A549 (cell line): ENCODE results near the gene DTD1.

Experiments
- CHD2 ChIP-seq: fragments of 150-350 bp; IDR thresholded peaks from 2 replicates; pipeline ENCODE4 v1.6.1; 2014; ENCODE audit warnings: low read length; ENCODE audit not compliant: partially characterized antibody
- EHMT2 ChIP-seq: fragments of 200-600 bp; sonication (generic); IDR thresholded peaks from 2 replicates; pipeline ENCODE4 v1.6.1; 2016; ENCODE audit warnings: antibody characterized with exemption, low read depth, mild to moderate bottlenecking, moderate library complexity
- ESRRA ChIP-seq: fragments of 150-350 bp; IDR thresholded peaks from 2 replicates; pipeline ENCODE4 v1.6.1; 2014; ENCODE audit warnings: mild to moderate bottlenecking, low read length, borderline replicate concordance
- JUN ChIP-seq, 2 experiments: fragments of >200 bp; sonication (Bioruptor Twin); formaldehyde crosslinking; IDR thresholded peaks; 2 replicates in 1 of 2; 3 replicates in 1 of 2; pipeline ENCODE4 v1.6.1; 2016 to 2017
- POLR2A ChIP-seq: IDR thresholded peaks from 2 replicates; pipeline ENCODE4 v1.6.1; 2012; ENCODE audit warnings: mild to moderate bottlenecking, low read length
- RFX5 ChIP-seq: fragments of 450-650 bp; IDR thresholded peaks from 2 replicates; pipeline ENCODE4 v1.7.1; 2014; ENCODE audit warnings: antibody characterized with exemption, mild to moderate bottlenecking, moderate library complexity
- TF ChIP-seq, protein P1 (sequence below): fragments of >200 bp; sonication (Bioruptor Twin); formaldehyde crosslinking; IDR thresholded peaks from 3 replicates; pipeline ENCODE4 v1.5.1; 2016

- TF ChIP-seq, protein P1, sequence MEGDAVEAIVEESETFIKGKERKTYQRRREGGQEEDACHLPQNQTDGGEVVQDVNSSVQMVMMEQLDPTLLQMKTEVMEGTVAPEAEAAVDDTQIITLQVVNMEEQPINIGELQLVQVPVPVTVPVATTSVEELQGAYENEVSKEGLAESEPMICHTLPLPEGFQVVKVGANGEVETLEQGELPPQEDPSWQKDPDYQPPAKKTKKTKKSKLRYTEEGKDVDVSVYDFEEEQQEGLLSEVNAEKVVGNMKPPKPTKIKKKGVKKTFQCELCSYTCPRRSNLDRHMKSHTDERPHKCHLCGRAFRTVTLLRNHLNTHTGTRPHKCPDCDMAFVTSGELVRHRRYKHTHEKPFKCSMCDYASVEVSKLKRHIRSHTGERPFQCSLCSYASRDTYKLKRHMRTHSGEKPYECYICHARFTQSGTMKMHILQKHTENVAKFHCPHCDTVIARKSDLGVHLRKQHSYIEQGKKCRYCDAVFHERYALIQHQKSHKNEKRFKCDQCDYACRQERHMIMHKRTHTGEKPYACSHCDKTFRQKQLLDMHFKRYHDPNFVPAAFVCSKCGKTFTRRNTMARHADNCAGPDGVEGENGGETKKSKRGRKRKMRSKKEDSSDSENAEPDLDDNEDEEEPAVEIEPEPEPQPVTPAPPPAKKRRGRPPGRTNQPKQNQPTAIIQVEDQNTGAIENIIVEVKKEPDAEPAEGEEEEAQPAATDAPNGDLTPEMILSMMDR, result no peak
- no peak for TF ChIP-seq EHMT2
- no peak for TF ChIP-seq ESRRA
- no peak for TF ChIP-seq RFX5
- TF ChIP-seq POLR2A, result no peak
- TF ChIP-seq JUN (IDR thresholded peaks at IDR 0.05), result no peak
- TF ChIP-seq CHD2, result no peak
Measured at GRCh38 chr20:18541741-18542140, 46.1 kb upstream of the DTD1 start.
